HepG2 (cell line): ENCODE results near the gene CASS4. TPM values are rescaled to one million over a fixed set of nuclear protein-coding genes. Genes with fewer than 3 reads are reported as not detected.

Experiments used
- KLF9 ChIP-seq: IDR thresholded peaks from 2 replicates; pipeline ENCODE4 v1.6.1; 2016; ENCODE audit warnings: low read depth
- ZFP1 ChIP-seq: IDR thresholded peaks from 2 replicates; pipeline ENCODE4 v1.6.1; 2016
- ZNF343 ChIP-seq: sonication (generic); formaldehyde crosslinking; IDR thresholded peaks from 2 replicates; pipeline ENCODE4 v1.4.0; 2020; ENCODE audit warnings: mild to moderate bottlenecking, missing genetic modification reagents
- polyA plus RNA-seq, 8 experiments: library from polyadenylated mRNA; depleted of rRNA in 3 of 8; stranded (reverse) in 7 of 8; unstranded in 1 of 8; fragments of >200 nt; fragmentation: Illumina TruSeq in 4 of 8; extraction: Trizol in 4 of 8; gene quantifications; 2 replicates each; pipeline versions ENCODE4 v1.2.1 to v1.2.3, GENCODE V29; 2011 to 2016; ENCODE audit warnings: low read depth in 4 of 8, missing spikeins in 1 of 8, mixed read lengths in 1 of 8; ENCODE audit not compliant: insufficient read depth in 1 of 8
- total RNA-seq, 5 experiments: library from RNA; depleted of rRNA; stranded (reverse); fragments of >200 nt; fragmentation: Illumina TruSeq; extraction: Trizol; gene quantifications; 2 replicates each; pipeline ENCODE4 v1.2.3, GENCODE V29; 2016; ENCODE audit warnings: low read depth in 1 of 5
- TF ChIP-seq, protein P1 (sequence below): sonication (generic); formaldehyde crosslinking; IDR thresholded peaks from 2 replicates; pipeline ENCODE4 v1.5.1; 2020; ENCODE audit warnings: missing genetic modification reagents, mild to moderate bottlenecking, borderline replicate concordance
- TF ChIP-seq, protein P2 (sequence below): sonication (generic); formaldehyde crosslinking; IDR thresholded peaks from 2 replicates; pipeline ENCODE4 v1.8.1; 2022; ENCODE audit warnings: low read depth, mild to moderate bottlenecking, missing genetic modification reagents
- TF ChIP-seq, protein P3 (sequence below): sonication (generic); formaldehyde crosslinking; IDR thresholded peaks from 2 replicates; pipeline ENCODE4 v1.5.0; 2020; ENCODE audit warnings: missing genetic modification reagents
- TF ChIP-seq, protein P4 (sequence below): sonication (generic); formaldehyde crosslinking; IDR thresholded peaks from 2 replicates; pipeline ENCODE4 v1.4.0; 2020; ENCODE audit warnings: missing genetic modification reagents; ENCODE audit errors: not compliant biosample characterization
- TF ChIP-seq, protein P5 (sequence below): fragments of 450-650 bp; IDR thresholded peaks from 2 replicates; pipeline ENCODE4 v1.6.1; 2017; ENCODE audit warnings: mild to moderate bottlenecking
- TF ChIP-seq, protein P6 (sequence below): sonication (generic); formaldehyde crosslinking; IDR thresholded peaks from 2 replicates; pipeline ENCODE4 v1.4.0; 2020; ENCODE audit warnings: missing genetic modification reagents

CASS4 gene
- total and polyA plus RNA-seq, 2 of the 13 experiments (the other 11 are each of a cell fraction or from before 2014, with no cell fraction given): 0.17 to 0.49 TPM

DNA sequence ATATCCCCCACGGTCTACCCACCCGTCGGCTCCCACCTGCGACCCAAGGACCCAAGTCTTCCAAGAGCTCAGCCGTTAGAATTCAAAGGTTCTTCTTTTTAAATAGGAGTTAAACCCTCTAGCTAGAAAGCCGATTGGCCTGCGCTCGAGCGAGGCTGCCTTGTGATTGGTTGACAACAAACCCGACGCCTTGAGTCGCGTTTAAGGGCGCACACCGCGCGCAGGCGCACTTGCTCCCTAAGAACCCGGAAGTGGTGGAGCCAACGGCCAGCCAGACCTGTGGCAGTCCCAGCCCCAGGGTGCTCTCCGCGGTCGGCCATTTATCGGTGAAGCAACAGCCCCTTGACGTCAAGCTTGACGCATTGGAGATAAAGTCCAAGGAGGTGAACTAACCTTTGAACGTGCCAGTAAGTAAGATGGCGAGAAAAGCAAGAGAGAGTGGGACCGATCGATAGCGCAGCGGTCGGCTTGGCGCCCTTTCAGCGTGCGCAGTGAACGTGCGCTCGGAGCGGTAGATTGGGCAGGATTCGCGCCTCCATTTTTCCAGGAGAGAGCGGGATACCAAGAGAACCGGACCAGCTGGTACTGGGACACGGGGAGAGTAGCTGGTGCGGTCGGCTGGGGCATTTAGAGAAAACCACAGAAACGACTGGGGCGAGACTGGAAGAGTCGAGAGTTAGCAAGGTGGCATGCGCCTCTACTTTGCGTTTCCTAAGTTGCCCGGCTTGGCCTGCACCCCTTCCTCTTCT lies 19.8 kb upstream of the CASS4 start, which contains the start of the genes AURKA and CSTF1 (continued):
- TF ChIP-seq, protein P1, sequence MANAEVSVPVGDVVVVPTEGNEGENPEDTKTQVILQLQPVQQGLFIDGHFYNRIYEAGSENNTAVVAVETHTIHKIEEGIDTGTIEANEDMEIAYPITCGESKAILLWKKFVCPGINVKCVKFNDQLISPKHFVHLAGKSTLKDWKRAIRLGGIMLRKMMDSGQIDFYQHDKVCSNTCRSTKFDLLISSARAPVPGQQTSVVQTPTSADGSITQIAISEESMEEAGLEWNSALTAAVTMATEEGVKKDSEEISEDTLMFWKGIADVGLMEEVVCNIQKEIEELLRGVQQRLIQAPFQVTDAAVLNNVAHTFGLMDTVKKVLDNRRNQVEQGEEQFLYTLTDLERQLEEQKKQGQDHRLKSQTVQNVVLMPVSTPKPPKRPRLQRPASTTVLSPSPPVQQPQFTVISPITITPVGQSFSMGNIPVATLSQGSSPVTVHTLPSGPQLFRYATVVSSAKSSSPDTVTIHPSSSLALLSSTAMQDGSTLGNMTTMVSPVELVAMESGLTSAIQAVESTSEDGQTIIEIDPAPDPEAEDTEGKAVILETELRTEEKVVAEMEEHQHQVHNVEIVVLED (CRISPR knock-in tag): peak; percentile 100
- TF ChIP-seq, protein P2, sequence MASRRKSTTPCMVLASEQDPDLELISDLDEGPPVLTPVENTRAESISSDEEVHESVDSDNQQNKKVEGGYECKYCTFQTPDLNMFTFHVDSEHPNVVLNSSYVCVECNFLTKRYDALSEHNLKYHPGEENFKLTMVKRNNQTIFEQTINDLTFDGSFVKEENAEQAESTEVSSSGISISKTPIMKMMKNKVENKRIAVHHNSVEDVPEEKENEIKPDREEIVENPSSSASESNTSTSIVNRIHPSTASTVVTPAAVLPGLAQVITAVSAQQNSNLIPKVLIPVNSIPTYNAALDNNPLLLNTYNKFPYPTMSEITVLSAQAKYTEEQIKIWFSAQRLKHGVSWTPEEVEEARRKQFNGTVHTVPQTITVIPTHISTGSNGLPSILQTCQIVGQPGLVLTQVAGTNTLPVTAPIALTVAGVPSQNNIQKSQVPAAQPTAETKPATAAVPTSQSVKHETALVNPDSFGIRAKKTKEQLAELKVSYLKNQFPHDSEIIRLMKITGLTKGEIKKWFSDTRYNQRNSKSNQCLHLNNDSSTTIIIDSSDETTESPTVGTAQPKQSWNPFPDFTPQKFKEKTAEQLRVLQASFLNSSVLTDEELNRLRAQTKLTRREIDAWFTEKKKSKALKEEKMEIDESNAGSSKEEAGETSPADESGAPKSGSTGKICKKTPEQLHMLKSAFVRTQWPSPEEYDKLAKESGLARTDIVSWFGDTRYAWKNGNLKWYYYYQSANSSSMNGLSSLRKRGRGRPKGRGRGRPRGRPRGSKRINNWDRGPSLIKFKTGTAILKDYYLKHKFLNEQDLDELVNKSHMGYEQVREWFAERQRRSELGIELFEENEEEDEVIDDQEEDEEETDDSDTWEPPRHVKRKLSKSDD (CRISPR knock-in tag): peak; percentile 100
- TF ChIP-seq, protein P3, sequence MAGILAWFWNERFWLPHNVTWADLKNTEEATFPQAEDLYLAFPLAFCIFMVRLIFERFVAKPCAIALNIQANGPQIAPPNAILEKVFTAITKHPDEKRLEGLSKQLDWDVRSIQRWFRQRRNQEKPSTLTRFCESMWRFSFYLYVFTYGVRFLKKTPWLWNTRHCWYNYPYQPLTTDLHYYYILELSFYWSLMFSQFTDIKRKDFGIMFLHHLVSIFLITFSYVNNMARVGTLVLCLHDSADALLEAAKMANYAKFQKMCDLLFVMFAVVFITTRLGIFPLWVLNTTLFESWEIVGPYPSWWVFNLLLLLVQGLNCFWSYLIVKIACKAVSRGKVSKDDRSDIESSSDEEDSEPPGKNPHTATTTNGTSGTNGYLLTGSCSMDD (CRISPR knock-in tag): 0 out of 2 replicates have a peak, but pooled peaks have one; percentile 34
- TF ChIP-seq, protein P4, sequence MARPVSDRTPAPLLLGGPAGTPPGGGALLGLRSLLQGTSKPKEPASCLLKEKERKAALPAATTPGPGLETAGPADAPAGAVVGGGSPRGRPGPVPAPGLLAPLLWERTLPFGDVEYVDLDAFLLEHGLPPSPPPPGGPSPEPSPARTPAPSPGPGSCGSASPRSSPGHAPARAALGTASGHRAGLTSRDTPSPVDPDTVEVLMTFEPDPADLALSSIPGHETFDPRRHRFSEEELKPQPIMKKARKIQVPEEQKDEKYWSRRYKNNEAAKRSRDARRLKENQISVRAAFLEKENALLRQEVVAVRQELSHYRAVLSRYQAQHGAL (CRISPR knock-in tag): peak; percentile 91
- TF ChIP-seq ZNF343 (CRISPR knock-in tag) (no peak), KLF9 (CRISPR knock-in tag) (peak; percentile 94), ZFP1 (CRISPR knock-in tag) (peak; percentile 93)
- TF ChIP-seq, protein P5, sequence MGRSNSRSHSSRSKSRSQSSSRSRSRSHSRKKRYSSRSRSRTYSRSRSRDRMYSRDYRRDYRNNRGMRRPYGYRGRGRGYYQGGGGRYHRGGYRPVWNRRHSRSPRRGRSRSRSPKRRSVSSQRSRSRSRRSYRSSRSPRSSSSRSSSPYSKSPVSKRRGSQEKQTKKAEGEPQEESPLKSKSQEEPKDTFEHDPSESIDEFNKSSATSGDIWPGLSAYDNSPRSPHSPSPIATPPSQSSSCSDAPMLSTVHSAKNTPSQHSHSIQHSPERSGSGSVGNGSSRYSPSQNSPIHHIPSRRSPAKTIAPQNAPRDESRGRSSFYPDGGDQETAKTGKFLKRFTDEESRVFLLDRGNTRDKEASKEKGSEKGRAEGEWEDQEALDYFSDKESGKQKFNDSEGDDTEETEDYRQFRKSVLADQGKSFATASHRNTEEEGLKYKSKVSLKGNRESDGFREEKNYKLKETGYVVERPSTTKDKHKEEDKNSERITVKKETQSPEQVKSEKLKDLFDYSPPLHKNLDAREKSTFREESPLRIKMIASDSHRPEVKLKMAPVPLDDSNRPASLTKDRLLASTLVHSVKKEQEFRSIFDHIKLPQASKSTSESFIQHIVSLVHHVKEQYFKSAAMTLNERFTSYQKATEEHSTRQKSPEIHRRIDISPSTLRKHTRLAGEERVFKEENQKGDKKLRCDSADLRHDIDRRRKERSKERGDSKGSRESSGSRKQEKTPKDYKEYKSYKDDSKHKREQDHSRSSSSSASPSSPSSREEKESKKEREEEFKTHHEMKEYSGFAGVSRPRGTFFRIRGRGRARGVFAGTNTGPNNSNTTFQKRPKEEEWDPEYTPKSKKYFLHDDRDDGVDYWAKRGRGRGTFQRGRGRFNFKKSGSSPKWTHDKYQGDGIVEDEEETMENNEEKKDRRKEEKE: no peak
- TF ChIP-seq, protein P6, sequence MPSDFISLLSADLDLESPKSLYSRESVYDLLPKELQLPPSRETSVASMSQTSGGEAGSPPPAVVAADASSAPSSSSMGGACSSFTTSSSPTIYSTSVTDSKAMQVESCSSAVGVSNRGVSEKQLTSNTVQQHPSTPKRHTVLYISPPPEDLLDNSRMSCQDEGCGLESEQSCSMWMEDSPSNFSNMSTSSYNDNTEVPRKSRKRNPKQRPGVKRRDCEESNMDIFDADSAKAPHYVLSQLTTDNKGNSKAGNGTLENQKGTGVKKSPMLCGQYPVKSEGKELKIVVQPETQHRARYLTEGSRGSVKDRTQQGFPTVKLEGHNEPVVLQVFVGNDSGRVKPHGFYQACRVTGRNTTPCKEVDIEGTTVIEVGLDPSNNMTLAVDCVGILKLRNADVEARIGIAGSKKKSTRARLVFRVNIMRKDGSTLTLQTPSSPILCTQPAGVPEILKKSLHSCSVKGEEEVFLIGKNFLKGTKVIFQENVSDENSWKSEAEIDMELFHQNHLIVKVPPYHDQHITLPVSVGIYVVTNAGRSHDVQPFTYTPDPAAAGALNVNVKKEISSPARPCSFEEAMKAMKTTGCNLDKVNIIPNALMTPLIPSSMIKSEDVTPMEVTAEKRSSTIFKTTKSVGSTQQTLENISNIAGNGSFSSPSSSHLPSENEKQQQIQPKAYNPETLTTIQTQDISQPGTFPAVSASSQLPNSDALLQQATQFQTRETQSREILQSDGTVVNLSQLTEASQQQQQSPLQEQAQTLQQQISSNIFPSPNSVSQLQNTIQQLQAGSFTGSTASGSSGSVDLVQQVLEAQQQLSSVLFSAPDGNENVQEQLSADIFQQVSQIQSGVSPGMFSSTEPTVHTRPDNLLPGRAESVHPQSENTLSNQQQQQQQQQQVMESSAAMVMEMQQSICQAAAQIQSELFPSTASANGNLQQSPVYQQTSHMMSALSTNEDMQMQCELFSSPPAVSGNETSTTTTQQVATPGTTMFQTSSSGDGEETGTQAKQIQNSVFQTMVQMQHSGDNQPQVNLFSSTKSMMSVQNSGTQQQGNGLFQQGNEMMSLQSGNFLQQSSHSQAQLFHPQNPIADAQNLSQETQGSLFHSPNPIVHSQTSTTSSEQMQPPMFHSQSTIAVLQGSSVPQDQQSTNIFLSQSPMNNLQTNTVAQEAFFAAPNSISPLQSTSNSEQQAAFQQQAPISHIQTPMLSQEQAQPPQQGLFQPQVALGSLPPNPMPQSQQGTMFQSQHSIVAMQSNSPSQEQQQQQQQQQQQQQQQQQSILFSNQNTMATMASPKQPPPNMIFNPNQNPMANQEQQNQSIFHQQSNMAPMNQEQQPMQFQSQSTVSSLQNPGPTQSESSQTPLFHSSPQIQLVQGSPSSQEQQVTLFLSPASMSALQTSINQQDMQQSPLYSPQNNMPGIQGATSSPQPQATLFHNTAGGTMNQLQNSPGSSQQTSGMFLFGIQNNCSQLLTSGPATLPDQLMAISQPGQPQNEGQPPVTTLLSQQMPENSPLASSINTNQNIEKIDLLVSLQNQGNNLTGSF: peak; percentile 98
